Dendritic cell treated with granulocyte-macrophage colony-stimulating factor and Interleukin-4, amounts not matched to agents 40 ng/mL and 50 ng/mL, for 4 days (primary cell): ENCODE data around the gene BMP8A.
"Not testable (repeated sequence)": the region's sequence is repeated elsewhere in the genome, so short reads cannot be mapped to it uniquely, and the experiment has no call there.

Experiments used
- H3K27ac Mint-ChIP-seq: one replicate; pipeline ENCODE4 v1.8.0; 2022; ENCODE audit warnings: mild to moderate bottlenecking, mixed read lengths
- H3K27me3 Mint-ChIP-seq: one replicate; pipeline ENCODE4 v1.8.0; 2022; ENCODE audit warnings: mild to moderate bottlenecking, mixed read lengths
- H3K36me3 Mint-ChIP-seq: one replicate; pipeline ENCODE4 v1.8.0; 2022; ENCODE audit warnings: low read depth, mixed read lengths
- H3K4me1 Mint-ChIP-seq: one replicate; pipeline ENCODE4 v1.8.0; 2022; ENCODE audit warnings: low read depth, mixed read lengths
- H3K4me3 Mint-ChIP-seq: one replicate; pipeline ENCODE4 v1.8.0; 2022; ENCODE audit warnings: mild to moderate bottlenecking, moderate library complexity, mixed read lengths
- H3K9me3 Mint-ChIP-seq: one replicate; pipeline ENCODE4 v1.8.0; 2022; ENCODE audit warnings: mixed read lengths
- intact Hi-C: fragments of 100-400 bp; cut with micrococcal nuclease; formaldehyde crosslinking; loops from one replicate; pipeline ENCODE4 v1.15.0; 2022

BMP8A gene

GRCh38 chr1:39491146-39491921, at the start of gene BMP8A:
Gene BMP8A (plus strand): TSS chr1:39491636. CDS start chr1:39491992, 356 bp downstream.
- Mint-ChIP-seq H3K4me1 (peaks cover 12% of the 10 kb centered on the region), H3K27me3 (peaks cover 47% of the 10 kb centered on the region), H3K36me3 (peaks cover 13% of the 10 kb centered on the region), H3K27ac (no peak within 1 kb of the TSS), H3K4me3 (peak within 1 kb of the TSS; percentile 58), H3K9me3 (no peaks in the 10 kb centered on the region)
- intact Hi-C loops: no loop called here

- intact Hi-C loops: no loop called here
- Mint-ChIP-seq H3K27ac (no peak overlapping the region), H3K4me1 (no peaks in the 10 kb centered on the region), H3K36me3 (peaks cover 96% of the 10 kb centered on the region), H3K4me3 (no peak overlapping the region), H3K9me3 (no peaks in the 10 kb centered on the region), H3K27me3 (no peaks in the 10 kb centered on the region)
Measured at GRCh38 chr1:39441797-39442196, 49.6 kb upstream of the BMP8A start.

- Mint-ChIP-seq H3K9me3 (no peaks in the 10 kb centered on the region), H3K27ac (no peak overlapping the region), H3K4me1 (no peaks in the 10 kb centered on the region), H3K27me3 (no peaks in the 10 kb centered on the region), H3K36me3 (peaks cover 100% of the 10 kb centered on the region), H3K4me3 (no peak overlapping the region)
- intact Hi-C loops: no loop called here
Measured at GRCh38 chr1:39445573-39445972, 45.9 kb upstream of the BMP8A start.

- H3K4me3 Mint-ChIP-seq: no peak overlapping the region
- H3K9me3 Mint-ChIP-seq: no peaks in the 10 kb centered on the region
- intact Hi-C loops: no loop called here
- H3K4me1 Mint-ChIP-seq: no peaks in the 10 kb centered on the region
- H3K27me3 Mint-ChIP-seq: no peaks in the 10 kb centered on the region
- peaks cover 100% of the 10 kb centered on the region for H3K36me3 Mint-ChIP-seq
- H3K27ac Mint-ChIP-seq: no peak overlapping the region
Measured at GRCh38 chr1:39446986-39447567, 44.4 kb upstream of the BMP8A start.

- H3K4me3 Mint-ChIP-seq, H3K27ac Mint-ChIP-seq, H3K27me3 Mint-ChIP-seq, intact Hi-C loops, H3K9me3 Mint-ChIP-seq, H3K4me1 Mint-ChIP-seq: not testable (repeated sequence)
- H3K36me3 Mint-ChIP-seq: peaks cover 97% of the 10 kb centered on the region
Measured at GRCh38 chr1:39450041-39450440, 41.4 kb upstream of the BMP8A start.

- H3K4me3 Mint-ChIP-seq: no peak overlapping the region
- intact Hi-C loops: no loop called here
- H3K36me3 Mint-ChIP-seq: peaks cover 97% of the 10 kb centered on the region
- H3K4me1 Mint-ChIP-seq: no peaks in the 10 kb centered on the region
- H3K27me3 Mint-ChIP-seq: no peaks in the 10 kb centered on the region
- no peaks in the 10 kb centered on the region for H3K9me3 Mint-ChIP-seq
- no peak overlapping the region for H3K27ac Mint-ChIP-seq
Measured at GRCh38 chr1:39450956-39451606, 40.4 kb upstream of the BMP8A start.

- H3K4me3 Mint-ChIP-seq: no peak overlapping the region
- H3K4me1 Mint-ChIP-seq: no peaks in the 10 kb centered on the region
- intact Hi-C loops: no loop called here
- H3K36me3 Mint-ChIP-seq: peaks cover 97% of the 10 kb centered on the region
- H3K27me3 Mint-ChIP-seq: no peaks in the 10 kb centered on the region
- no peak overlapping the region for H3K27ac Mint-ChIP-seq
- no peaks in the 10 kb centered on the region for H3K9me3 Mint-ChIP-seq
Measured at GRCh38 chr1:39452081-39452480, 39.4 kb upstream of the BMP8A start.

GRCh38 chr1:39452540-39452939, 38.9 kb upstream of the BMP8A start:
- H3K27ac Mint-ChIP-seq: no peak overlapping the region

GRCh38 chr1:39453603-39454002, 37.8 kb upstream of the BMP8A start:
- H3K36me3 Mint-ChIP-seq: peaks cover 97% of the 10 kb centered on the region

More at GRCh38 chr1:39452540-39452939, 38.9 kb upstream of the BMP8A start:
- Mint-ChIP-seq H3K36me3 (peaks cover 97% of the 10 kb centered on the region), H3K27me3 (no peaks in the 10 kb centered on the region), H3K4me1 (no peaks in the 10 kb centered on the region), H3K9me3 (no peaks in the 10 kb centered on the region), H3K4me3 (no peak overlapping the region)
- intact Hi-C loops: no loop called here

GRCh38 chr1:39458991-39459390, 32.4 kb upstream of the BMP8A start:
- Mint-ChIP-seq H3K27me3 (no peaks in the 10 kb centered on the region), H3K27ac (no peak overlapping the region), H3K4me1 (no peaks in the 10 kb centered on the region), H3K4me3 (no peak overlapping the region), H3K36me3 (peaks cover 100% of the 10 kb centered on the region), H3K9me3 (no peaks in the 10 kb centered on the region)
- intact Hi-C loops: no loop called here

More at GRCh38 chr1:39453603-39454002, 37.8 kb upstream of the BMP8A start:
- H3K27ac Mint-ChIP-seq: no peak overlapping the region
- no peak overlapping the region for H3K4me3 Mint-ChIP-seq
- intact Hi-C loops: no loop called here
- no peaks in the 10 kb centered on the region for H3K9me3 Mint-ChIP-seq
- H3K27me3 Mint-ChIP-seq: no peaks in the 10 kb centered on the region
- H3K4me1 Mint-ChIP-seq: no peaks in the 10 kb centered on the region

- Mint-ChIP-seq H3K4me3 (no peak overlapping the region), H3K9me3 (no peaks in the 10 kb centered on the region), H3K4me1 (no peaks in the 10 kb centered on the region), H3K27me3 (no peaks in the 10 kb centered on the region), H3K36me3 (peaks cover 100% of the 10 kb centered on the region), H3K27ac (no peak overlapping the region)
- intact Hi-C loops: no loop called here
Measured at GRCh38 chr1:39462074-39462473, 29.4 kb upstream of the BMP8A start.

GRCh38 chr1:39466413-39467107, 24.9 kb upstream of the BMP8A start:
- Mint-ChIP-seq H3K27ac (no peak overlapping the region), H3K4me3 (no peak overlapping the region), H3K9me3 (no peaks in the 10 kb centered on the region), H3K36me3 (peaks cover 95% of the 10 kb centered on the region), H3K27me3 (no peaks in the 10 kb centered on the region), H3K4me1 (no peaks in the 10 kb centered on the region)
- intact Hi-C loops: no loop called here

- H3K27me3 Mint-ChIP-seq, H3K4me3 Mint-ChIP-seq, H3K9me3 Mint-ChIP-seq, H3K27ac Mint-ChIP-seq, intact Hi-C loops, H3K4me1 Mint-ChIP-seq: not testable (repeated sequence)
- peaks cover 95% of the 10 kb centered on the region for H3K36me3 Mint-ChIP-seq
Measured at GRCh38 chr1:39467108-39467720, 24.2 kb upstream of the BMP8A start.
